Caco-2 (cell line): ENCODE results near the gene NTN1. TPM values are rescaled to one million over a fixed set of nuclear protein-coding genes. Genes with fewer than 3 reads are reported as not detected.
A peak's percentile ranks its signal among the peaks of the same experiment; 100 is the strongest.

Source experiments
- BruUV-seq: library from RNA; stranded (reverse); fragments of 400-500 nt; replicated peaks from 2 replicates; lab custom pipeline; 2021; lab: Mats Ljungman, UMichigan
- CTCF ChIA-PET: fragments of 300-600 bp; sonication (Branson Sonifier 250); formaldehyde crosslinking; loops from one replicate; lab custom pipeline; 2022; ENCODE audit warnings: antibody characterized with exemption; lab: Charles Lee
- POLR2A ChIA-PET: fragments of 300-600 bp; sonication (Branson Sonifier 250); formaldehyde crosslinking; loops from one replicate; lab custom pipeline; 2022; ENCODE audit warnings: antibody characterized with exemption; lab: Charles Lee
- DNase-seq, 2 experiments: peaks; one replicate each; pipeline versions ENCODE4 v3.0.0 to v3.0.0-alpha.2; 2020 to 2022
- H3K27me3 ChIP-seq: replicated peaks from 2 replicates; pipeline ENCODE4 v1.6.0; 2011; ENCODE audit warnings: low read length; ENCODE audit not compliant: control insufficient read depth, insufficient read depth
- H3K36me3 ChIP-seq: 2 replicates; pipeline ENCODE4 v1.5.1; 2011; ENCODE audit warnings: low read length; ENCODE audit not compliant: control insufficient read depth, insufficient read depth
- H3K4me1 ChIP-seq: fragments of 250-450 bp; sonication (Bioruptor Pico); 2 replicates; pipeline ENCODE4 v1.5.1; 2020; ENCODE audit warnings: mild to moderate bottlenecking
- H3K4me3 ChIP-seq: 2 replicates; pipeline ENCODE4 v1.5.1; 2011; ENCODE audit warnings: low read depth, mild to moderate bottlenecking, control low read depth, low read length
- H3K9me3 ChIP-seq: fragments of 250-450 bp; sonication (Bioruptor Pico); 2 replicates; pipeline ENCODE4 v1.5.1; 2020; ENCODE audit warnings: mild to moderate bottlenecking, moderate library complexity
- H3K27ac Mint-ChIP-seq: one replicate; pipeline ENCODE4 v1.8.0; 2022; ENCODE audit warnings: mixed read lengths; ENCODE audit not compliant: unreplicated experiment
- H3K27me3 Mint-ChIP-seq: one replicate; pipeline ENCODE4 v1.8.0; 2022; ENCODE audit warnings: mixed read lengths; ENCODE audit not compliant: insufficient read depth, unreplicated experiment
- H3K36me3 Mint-ChIP-seq: one replicate; pipeline ENCODE4 v1.8.0; 2022; ENCODE audit warnings: mild to moderate bottlenecking, mixed read lengths; ENCODE audit not compliant: insufficient read depth, unreplicated experiment
- H3K4me1 Mint-ChIP-seq: one replicate; pipeline ENCODE4 v1.8.0; 2022; ENCODE audit warnings: low read depth, mixed read lengths; ENCODE audit not compliant: unreplicated experiment
- H3K4me3 Mint-ChIP-seq: one replicate; pipeline ENCODE4 v1.8.0; 2022; ENCODE audit warnings: mild to moderate bottlenecking, moderate library complexity, mixed read lengths; ENCODE audit not compliant: unreplicated experiment
- H3K9me3 Mint-ChIP-seq: one replicate; pipeline ENCODE4 v1.8.0; 2022; ENCODE audit warnings: mixed read lengths; ENCODE audit not compliant: unreplicated experiment
- intact Hi-C: fragments of 100-400 bp; cut with micrococcal nuclease; formaldehyde crosslinking; loops from one replicate; pipeline ENCODE4 v1.10.0; 2022; ENCODE audit not compliant: unreplicated experiment
- total RNA-seq: library from RNA; stranded (reverse); gene quantifications from 2 replicates; pipeline ENCODE4 v1.2.3, GENCODE V29; 2022
- TF ChIP-seq, protein P1 (sequence below), 2 experiments: fragments of 200-600 bp in 1 of 2; IDR thresholded peaks; 1 replicate in 1 of 2; 2 replicates in 1 of 2; pipeline versions ENCODE4 v1.5.1 to v1.8.0; 2011 to 2022; ENCODE audit warnings: antibody characterized with exemption in 1 of 2, control low read depth in 1 of 2, inconsistent platforms in 1 of 2, low read depth in 1 of 2, low read length in 1 of 2, mild to moderate bottlenecking in 1 of 2, moderate library complexity in 1 of 2; ENCODE audit not compliant: insufficient read depth in 1 of 2, severe bottlenecking in 1 of 2, unreplicated experiment in 1 of 2

The NTN1 gene
- total RNA-seq, 1 experiment from 2014 or later, result 0.88 TPM

DNA sequence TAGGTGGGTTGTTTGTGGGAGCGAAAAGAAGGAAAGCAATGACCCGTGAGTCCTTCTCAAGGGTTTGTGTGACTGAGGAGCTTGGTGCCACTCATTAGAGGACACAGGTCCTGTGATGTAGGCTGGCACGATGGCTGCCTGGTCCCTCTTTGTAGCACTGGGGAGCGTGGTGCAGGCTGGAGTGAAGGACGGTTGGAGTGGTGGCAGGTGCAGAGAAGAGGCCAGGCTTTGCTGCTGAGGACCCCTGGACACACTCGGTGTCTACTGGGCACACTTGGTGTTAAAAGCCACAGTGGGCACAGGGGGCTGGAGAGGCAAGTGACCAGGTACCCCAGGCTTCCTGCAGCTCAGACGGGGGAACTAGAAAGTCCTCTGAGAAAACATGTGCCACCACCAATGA lies 106.0 kb downstream of the NTN1 start:
- H3K27me3 ChIP-seq, result no peaks in the 10 kb centered on the region
- Mint-ChIP-seq H3K4me1 (peaks cover 6% of the 10 kb centered on the region), H3K27me3 (peaks cover 16% of the 10 kb centered on the region), H3K27ac (no peak overlapping the region), H3K36me3 (no peaks in the 10 kb centered on the region), H3K4me3 (no peak overlapping the region), H3K9me3 (no peaks in the 10 kb centered on the region)
- TF ChIP-seq, protein P1, sequence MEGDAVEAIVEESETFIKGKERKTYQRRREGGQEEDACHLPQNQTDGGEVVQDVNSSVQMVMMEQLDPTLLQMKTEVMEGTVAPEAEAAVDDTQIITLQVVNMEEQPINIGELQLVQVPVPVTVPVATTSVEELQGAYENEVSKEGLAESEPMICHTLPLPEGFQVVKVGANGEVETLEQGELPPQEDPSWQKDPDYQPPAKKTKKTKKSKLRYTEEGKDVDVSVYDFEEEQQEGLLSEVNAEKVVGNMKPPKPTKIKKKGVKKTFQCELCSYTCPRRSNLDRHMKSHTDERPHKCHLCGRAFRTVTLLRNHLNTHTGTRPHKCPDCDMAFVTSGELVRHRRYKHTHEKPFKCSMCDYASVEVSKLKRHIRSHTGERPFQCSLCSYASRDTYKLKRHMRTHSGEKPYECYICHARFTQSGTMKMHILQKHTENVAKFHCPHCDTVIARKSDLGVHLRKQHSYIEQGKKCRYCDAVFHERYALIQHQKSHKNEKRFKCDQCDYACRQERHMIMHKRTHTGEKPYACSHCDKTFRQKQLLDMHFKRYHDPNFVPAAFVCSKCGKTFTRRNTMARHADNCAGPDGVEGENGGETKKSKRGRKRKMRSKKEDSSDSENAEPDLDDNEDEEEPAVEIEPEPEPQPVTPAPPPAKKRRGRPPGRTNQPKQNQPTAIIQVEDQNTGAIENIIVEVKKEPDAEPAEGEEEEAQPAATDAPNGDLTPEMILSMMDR (IDR thresholded peaks at IDR 0.05; ENCODE audit: insufficient read depth in 1 of 2, low read depth in 1 of 2, low read length in 1 of 2, severe bottlenecking in 1 of 2, unreplicated experiment in 1 of 2), result no peak
- BruUV-seq, result no TSS peak
- ChIA-PET POLR2A (no interaction called here), CTCF (no interaction called here)
- no peaks in the 10 kb centered on the region for H3K9me3 ChIP-seq
- no peaks in the 10 kb centered on the region for H3K36me3 ChIP-seq
- H3K4me3 ChIP-seq, result no peak overlapping the region
- H3K4me1 ChIP-seq, result no peaks in the 10 kb centered on the region
- DNase-seq, result no peak
- intact Hi-C loops, result no loop called here

DNA sequence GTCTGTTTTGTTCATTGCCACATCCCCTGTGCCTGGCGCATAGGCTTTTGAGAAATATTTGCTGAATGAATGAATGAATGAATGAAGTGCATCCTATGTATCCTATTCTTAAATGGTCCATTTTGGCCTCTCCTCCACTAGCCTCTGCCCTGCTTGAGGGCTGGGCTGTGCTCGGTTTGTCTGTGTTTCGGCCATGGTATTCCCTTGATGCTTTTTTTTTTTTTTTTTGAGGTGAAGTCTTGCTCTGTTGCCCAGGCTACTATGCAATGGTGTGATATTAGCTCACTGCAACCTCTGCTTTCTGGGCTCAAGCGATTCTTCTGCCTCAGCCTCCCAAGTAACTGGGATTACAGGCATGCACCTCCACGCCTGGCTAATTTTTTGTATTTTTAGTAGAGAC lies 110.1 kb downstream of the NTN1 start:
- POLR2A ChIA-PET, result no interaction called here
- H3K27me3 ChIP-seq, result no peaks in the 10 kb centered on the region
- no peaks in the 10 kb centered on the region for H3K36me3 Mint-ChIP-seq

DNA sequence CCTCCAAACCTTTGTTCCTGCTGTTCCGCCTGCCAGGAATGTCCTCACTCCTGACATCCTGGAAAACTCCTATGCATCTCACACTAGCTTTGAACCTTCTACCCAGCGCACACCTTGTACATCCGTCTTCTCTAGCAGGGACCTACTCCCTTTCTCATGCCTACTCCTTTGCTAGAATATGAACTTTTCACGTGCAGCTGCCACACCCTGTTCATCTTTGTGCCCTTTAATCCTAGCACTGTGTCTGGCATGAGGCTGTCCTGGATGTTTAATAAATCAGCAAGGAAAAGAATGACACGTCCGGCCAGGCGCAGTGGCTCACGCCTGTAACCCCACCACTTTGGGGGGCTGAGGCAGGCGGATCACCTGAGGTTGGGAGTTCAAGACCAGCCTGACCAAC lies 111.0 kb downstream of the NTN1 start:
- no peak overlapping the region for H3K4me3 ChIP-seq
- Mint-ChIP-seq H3K4me3 (no peak overlapping the region), H3K4me1 (peaks cover 6% of the 10 kb centered on the region), H3K27ac (no peak overlapping the region), H3K36me3 (no peaks in the 10 kb centered on the region), H3K9me3 (no peaks in the 10 kb centered on the region), H3K27me3 (peaks cover 12% of the 10 kb centered on the region)
- ChIA-PET CTCF (interaction anchor here (0.5 kb wide), 1 partner anchor 17 kb away, joined by 4 read pairs; no protein-coding TSS in a partner anchor), POLR2A (no interaction called here)
- intact Hi-C loops, result no loop called here
- H3K27me3 ChIP-seq, result no peaks in the 10 kb centered on the region
- no peaks in the 10 kb centered on the region for H3K4me1 ChIP-seq
- no peak for DNase-seq
- TF ChIP-seq, protein P1 (IDR thresholded peaks at IDR 0.05; ENCODE audit: insufficient read depth in 1 of 2, low read depth in 1 of 2, low read length in 1 of 2, severe bottlenecking in 1 of 2, unreplicated experiment in 1 of 2), result no peak
- H3K36me3 ChIP-seq, result no peaks in the 10 kb centered on the region
- BruUV-seq, result no TSS peak
- H3K9me3 ChIP-seq, result no peaks in the 10 kb centered on the region

More for the DNA sequence above, 110.1 kb downstream of the NTN1 start:
- Mint-ChIP-seq H3K4me1 (peaks cover 6% of the 10 kb centered on the region), H3K27me3 (peaks cover 18% of the 10 kb centered on the region), H3K4me3 (no peak overlapping the region), H3K27ac (peak overlapping the region; percentile 29), H3K9me3 (no peaks in the 10 kb centered on the region)
- CTCF ChIA-PET, result no interaction called here
- intact Hi-C loops, result no loop called here
- H3K4me1 ChIP-seq, result no peaks in the 10 kb centered on the region
- TF ChIP-seq, protein P1 (IDR thresholded peaks at IDR 0.05; ENCODE audit: insufficient read depth in 1 of 2, low read depth in 1 of 2, low read length in 1 of 2, severe bottlenecking in 1 of 2, unreplicated experiment in 1 of 2), result no peak
- BruUV-seq, result no TSS peak
- no peaks in the 10 kb centered on the region for H3K36me3 ChIP-seq
- H3K4me3 ChIP-seq, result no peak overlapping the region
- H3K9me3 ChIP-seq, result no peaks in the 10 kb centered on the region
- no peak for DNase-seq
